ENCODE results near the gene IBTK.

The IBTK gene

DNA sequence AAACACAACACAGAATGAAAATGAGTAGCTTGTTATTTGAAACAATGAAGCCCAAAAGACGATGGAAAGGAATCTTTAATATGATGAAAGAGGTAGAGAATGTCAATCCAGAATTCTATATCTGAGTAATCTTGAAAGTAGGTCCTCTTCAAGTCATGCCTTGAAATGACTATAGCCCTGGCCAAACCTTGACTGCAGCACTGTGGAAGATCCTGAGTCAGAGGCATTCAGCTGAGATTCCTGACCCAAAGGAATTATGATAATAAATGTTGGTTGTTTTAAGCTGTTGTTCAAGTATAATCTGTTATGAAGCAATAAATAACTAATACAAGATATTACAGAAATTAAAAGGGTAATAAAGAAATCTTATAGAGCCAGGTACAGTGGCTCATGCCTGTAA is 64.8 kb downstream of the IBTK start:
- Histone ChIP-seq H3K36me3 (ENCODE audit: control insufficient read depth, insufficient read depth, low read length) (peaks cover 4% of the 10 kb centered on the region; the same call in 1 of the 2 replicates), H3K27me3 (replicated peaks; ENCODE audit: control insufficient read depth, insufficient read depth, low read length) (no peaks in the 10 kb centered on the region), H3K4me3 (replicated peaks; ENCODE audit: low read depth, low read length) (no peak overlapping the region)
- no peak for TF ChIP-seq CTCF (IDR thresholded peaks at IDR 0.05; ENCODE audit: insufficient read depth, low read length, poor library complexity, severe bottlenecking)
- DNase-seq (ENCODE audit: extremely low read depth, insufficient read length), result no peak

DNA sequence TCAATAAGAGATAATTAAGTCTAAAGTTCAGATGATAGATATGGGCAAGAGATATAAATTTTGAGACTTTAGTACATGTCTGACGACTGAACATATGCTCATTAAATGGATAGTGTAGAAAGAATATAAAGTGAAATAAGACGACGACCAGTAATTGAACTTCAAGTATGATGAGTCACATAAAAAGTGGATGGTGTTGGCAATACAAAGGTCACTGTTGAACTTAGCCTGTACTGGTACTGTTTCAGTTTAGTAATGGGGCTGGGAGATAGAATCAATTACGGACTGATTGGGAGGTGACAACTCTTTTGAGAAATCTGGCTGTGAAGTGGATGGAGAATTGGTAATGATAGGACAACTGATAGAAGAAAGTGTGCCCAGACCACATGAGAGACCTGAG is 68.1 kb downstream of the IBTK start:
- no peak overlapping the region for H3K4me3 ChIP-seq (replicated peaks; ENCODE audit: low read depth, low read length)
- no peak for DNase-seq (ENCODE audit: extremely low read depth, insufficient read length)
- TF ChIP-seq CTCF (IDR thresholded peaks at IDR 0.05; ENCODE audit: insufficient read depth, low read length, poor library complexity, severe bottlenecking), result no peak
- H3K27me3 ChIP-seq (replicated peaks; ENCODE audit: control insufficient read depth, insufficient read depth, low read length), result no peaks in the 10 kb centered on the region
- H3K36me3 ChIP-seq (ENCODE audit: control insufficient read depth, insufficient read depth, low read length), result peaks cover 2% of the 10 kb centered on the region; the same call in 1 of the 2 replicates

DNA sequence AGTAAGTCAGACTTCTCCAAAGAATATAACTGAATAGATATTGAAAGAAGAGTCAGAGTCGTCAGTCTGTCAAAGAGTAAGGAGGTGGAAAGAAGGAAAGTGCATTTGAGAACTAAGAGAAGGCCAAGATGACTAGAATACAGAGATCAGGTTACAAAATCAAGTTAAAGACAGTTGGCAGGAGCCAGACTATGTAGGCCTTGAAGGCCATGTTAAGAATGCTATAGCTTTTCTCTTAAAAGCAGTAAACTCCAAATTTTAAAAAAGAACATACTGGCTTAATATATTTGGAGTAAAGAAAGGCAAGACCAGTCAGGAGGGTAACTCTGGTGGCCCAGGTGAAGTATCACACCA is 68.8 kb downstream of the IBTK start:
- no peak for DNase-seq (ENCODE audit: extremely low read depth, insufficient read length)
- no peaks in the 10 kb centered on the region for H3K27me3 ChIP-seq (replicated peaks; ENCODE audit: control insufficient read depth, insufficient read depth, low read length)
- peaks cover 2% of the 10 kb centered on the region; the same call in 1 of the 2 replicates for H3K36me3 ChIP-seq (ENCODE audit: control insufficient read depth, insufficient read depth, low read length)
- H3K4me3 ChIP-seq (replicated peaks; ENCODE audit: low read depth, low read length), result no peak overlapping the region
- TF ChIP-seq CTCF (IDR thresholded peaks at IDR 0.05; ENCODE audit: insufficient read depth, low read length, poor library complexity, severe bottlenecking), result no peak

GRCh38 chr6:82178077-82178758 is 69.3 kb downstream of the IBTK start:
- no peak for DNase-seq (ENCODE audit: extremely low read depth, insufficient read length)
- peak; percentile 20 for TF ChIP-seq CTCF (IDR thresholded peaks at IDR 0.05; ENCODE audit: insufficient read depth, low read length, poor library complexity, severe bottlenecking)
- H3K36me3 ChIP-seq (ENCODE audit: control insufficient read depth, insufficient read depth, low read length), result peaks cover 2% of the 10 kb centered on the region; the same call in 1 of the 2 replicates
- H3K4me3 ChIP-seq (replicated peaks; ENCODE audit: low read depth, low read length), result no peak overlapping the region
- no peaks in the 10 kb centered on the region for H3K27me3 ChIP-seq (replicated peaks; ENCODE audit: control insufficient read depth, insufficient read depth, low read length)

GRCh38 chr6:82176616-82177015 is 70.9 kb downstream of the IBTK start:
- TF ChIP-seq CTCF (IDR thresholded peaks at IDR 0.05; ENCODE audit: insufficient read depth, low read length, poor library complexity, severe bottlenecking), result no peak
- Histone ChIP-seq H3K36me3 (ENCODE audit: control insufficient read depth, insufficient read depth, low read length) (peaks cover 2% of the 10 kb centered on the region; the same call in 1 of the 2 replicates), H3K4me3 (replicated peaks; ENCODE audit: low read depth, low read length) (no peak overlapping the region), H3K27me3 (replicated peaks; ENCODE audit: control insufficient read depth, insufficient read depth, low read length) (no peaks in the 10 kb centered on the region)
- no peak for DNase-seq (ENCODE audit: extremely low read depth, insufficient read length)

DNA sequence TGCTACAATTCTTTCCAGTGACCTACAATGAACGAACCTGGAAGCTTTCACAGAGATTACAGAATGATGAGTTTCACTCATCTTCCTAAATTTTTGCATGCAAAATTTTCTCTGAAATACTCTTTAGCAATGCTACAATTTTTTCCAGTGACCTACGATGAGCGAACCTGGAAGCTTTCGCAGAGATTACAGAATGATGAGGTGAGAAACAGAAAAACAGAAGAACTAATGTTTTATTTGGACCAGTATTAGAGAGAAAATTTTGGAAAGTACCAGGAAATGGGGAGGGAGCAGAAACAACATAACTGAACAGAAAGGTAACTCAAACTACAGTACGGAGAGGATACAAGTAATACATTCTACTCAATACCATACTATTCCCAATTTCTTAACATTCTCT is 75.0 kb downstream of the IBTK start:
- no peak for TF ChIP-seq CTCF (IDR thresholded peaks at IDR 0.05; ENCODE audit: insufficient read depth, low read length, poor library complexity, severe bottlenecking)
- Histone ChIP-seq H3K4me3 (replicated peaks; ENCODE audit: low read depth, low read length) (no peak overlapping the region), H3K36me3 (ENCODE audit: control insufficient read depth, insufficient read depth, low read length) (peaks cover 2% of the 10 kb centered on the region), H3K27me3 (replicated peaks; ENCODE audit: control insufficient read depth, insufficient read depth, low read length) (no peaks in the 10 kb centered on the region)
- no peak for DNase-seq (ENCODE audit: extremely low read depth, insufficient read length)

All from GM06990 (cell line).